HG03060 (cell line): ENCODE data around the gene SPATS1.

Source experiments
- ATAC-seq: cut with Tn5 transposase; IDR thresholded peaks from one replicate; pipeline ENCODE4 v1.9.1; 2021; ENCODE audit warnings: low read depth, moderate number of reproducible peaks; ENCODE audit not compliant: unreplicated experiment

SPATS1 gene

DNA sequence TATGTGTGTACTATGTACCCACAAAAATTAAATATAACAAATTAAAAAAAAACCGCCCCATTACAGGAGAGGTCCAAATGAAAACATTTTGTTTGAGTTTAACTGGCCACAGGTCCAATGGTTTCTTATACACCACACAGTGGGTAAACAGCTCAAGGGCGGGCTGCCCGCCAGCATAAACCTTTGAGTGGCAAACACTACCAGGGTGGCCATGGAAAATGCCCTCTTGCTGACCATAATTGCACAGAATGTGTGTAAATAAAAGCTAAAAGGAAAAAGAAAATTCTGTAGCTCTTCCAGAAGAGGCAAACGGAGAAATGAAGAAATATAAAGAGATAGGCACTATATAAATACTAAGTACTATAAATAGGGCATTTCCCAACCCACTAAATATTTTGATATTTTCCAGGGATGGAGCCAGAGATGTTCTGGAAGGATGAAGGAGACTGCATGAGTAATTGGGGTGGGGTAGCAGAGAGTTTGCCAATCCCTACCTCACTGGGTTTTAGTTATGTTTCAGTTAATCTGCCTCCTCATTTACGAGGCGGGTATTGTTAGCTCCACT, 44.0 kb downstream of the SPATS1 start:
- ATAC-seq: no peak

DNA sequence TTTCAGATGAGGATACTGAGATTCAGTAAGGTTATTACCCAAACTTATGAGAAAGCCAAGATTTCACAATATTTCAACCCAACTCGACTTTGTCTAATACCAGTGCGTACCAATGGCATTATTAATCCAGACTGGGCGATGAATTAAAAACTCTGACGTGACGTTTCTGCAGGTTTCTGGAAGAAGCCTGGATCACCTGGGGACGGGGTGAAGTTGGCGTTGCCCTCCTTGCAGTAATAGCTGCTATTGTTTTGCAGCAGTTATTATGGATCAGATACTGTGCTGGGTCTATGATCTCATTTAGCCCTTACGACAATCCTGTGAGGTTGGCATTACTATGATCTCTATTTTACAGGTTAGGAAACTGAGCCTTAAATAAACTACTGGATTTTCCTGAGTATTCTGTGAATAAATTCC, 44.5 kb downstream of the SPATS1 start:
- no peak for ATAC-seq

DNA sequence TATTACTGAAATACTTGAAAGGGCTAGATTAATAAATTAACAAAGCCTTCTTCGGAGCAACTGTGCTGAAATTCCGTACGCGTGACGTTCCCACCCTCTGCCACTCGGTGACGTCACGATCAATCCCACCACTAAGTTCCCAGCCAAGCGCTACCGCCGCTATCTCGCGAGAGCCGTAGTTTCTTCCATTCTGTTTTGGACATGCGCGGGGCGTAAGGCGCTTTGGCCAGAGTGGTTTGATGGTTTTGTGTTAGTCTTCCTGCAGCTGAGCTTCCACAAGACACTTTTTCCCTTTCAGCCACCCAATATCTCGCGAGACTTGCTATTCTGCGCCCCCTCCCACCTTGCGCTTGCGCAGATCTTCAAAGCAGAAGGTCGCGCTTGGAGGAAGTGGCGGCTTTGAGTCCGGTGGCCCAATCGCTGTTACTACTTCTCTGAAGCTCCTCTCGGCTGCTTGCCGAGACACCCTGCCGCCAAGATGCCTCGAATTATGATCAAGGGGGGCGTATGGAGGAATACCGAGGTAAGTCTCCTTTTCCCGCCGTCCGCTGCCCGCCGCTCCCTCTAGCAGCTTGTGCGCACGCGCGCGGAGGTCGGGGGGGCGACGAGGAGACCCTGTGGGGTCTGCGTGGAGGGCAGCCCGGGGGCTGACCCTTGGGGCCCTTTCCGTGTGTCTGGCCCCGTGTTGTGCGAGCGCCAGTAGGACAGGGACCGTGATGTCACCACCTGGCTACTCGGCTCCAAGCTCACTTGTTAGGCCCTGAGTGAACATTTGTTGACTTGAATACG, 45.1 kb downstream of the SPATS1 start, which contains the start of gene CDC5L:
Gene CDC5L, plus strand, starts transcription at position 361 of the 789 bp plus-strand sequence. Its CDS starts 118 bp downstream, at position 479.
- peak; percentile 92 for ATAC-seq

DNA sequence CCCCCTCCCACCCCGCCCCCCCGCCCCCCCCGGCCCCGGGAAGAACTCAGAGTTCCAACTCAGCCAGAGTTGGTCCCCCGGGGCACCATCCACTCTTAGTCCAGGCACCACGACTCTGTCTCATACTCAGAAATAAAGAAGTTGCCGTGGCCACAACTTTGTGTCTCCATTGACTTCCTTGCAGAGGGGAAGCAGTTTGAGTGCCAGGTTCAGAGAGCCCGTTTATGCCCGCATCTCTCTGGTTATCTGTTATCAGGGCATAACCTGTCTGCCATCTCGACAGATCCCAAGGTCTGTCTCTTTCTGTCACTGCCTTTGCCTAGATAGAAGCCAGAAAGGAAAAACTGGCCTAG, 45.7 kb downstream of the SPATS1 start:
- ATAC-seq: no peak

DNA sequence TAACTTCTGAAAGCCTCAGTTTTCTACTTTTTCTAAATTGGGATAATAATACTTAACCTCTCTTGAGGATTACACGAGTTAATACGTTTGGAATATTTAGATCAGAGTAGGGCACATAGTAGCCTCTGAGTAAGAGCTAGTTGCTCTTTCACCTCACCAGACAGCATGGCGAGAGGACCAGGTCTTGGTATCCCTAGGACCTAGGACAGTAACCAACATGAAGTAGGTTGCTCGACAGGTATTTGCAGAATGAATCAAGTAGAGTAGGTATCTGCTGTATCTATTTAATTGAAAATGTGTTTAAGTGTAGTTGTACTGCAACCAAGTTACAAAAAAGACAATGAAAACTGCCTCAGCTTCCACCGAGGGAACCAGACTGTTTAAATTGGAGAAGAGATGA, 46.4 kb downstream of the SPATS1 start:
- ATAC-seq: no peak

DNA sequence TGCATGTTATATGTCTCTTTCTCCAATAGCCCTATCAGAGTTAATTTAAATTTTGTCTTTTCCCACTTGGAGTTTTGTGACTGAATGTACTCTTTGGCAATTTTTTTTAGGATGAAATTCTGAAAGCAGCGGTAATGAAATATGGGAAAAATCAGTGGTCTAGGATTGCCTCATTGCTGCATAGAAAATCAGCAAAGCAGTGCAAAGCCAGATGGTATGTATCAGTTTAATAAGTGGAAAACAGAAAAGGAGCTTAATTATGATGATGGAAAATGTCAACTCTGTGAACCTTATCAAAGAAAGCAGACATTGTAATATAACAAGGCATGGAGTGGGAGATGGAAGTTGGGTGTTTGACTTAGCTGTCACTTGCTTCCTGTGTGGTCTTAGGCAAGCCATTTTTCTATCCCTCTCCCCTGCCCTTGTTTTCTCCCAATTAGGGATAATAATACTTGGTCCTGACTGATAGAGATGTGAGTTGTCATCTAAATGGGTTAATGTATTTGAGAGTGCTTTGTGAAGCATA, 47.8 kb downstream of the SPATS1 start:
- no peak for ATAC-seq
